MM.1S (cell line): ENCODE results near the gene PROP1.
"Not testable (repeated sequence)": the region's sequence is repeated elsewhere in the genome, so short reads cannot be mapped to it uniquely, and the experiment has no call there.

Experiments
- EZH2 ChIP-seq: fragments of 300-600 bp; sonication (generic); optimal IDR thresholded peaks from 2 replicates; pipeline ENCODE3; 2017; ENCODE audit warnings: low read depth, mild to moderate bottlenecking, antibody characterized with exemption, low read length, mixed read lengths
- TF ChIP-seq, protein P1 (sequence below): fragments of 300-600 bp; sonication (generic); IDR thresholded peaks from 2 replicates; pipeline ENCODE4 v1.5.1; 2016; ENCODE audit warnings: antibody characterized with exemption, low read length, mixed read lengths

- TF ChIP-seq, protein P1, sequence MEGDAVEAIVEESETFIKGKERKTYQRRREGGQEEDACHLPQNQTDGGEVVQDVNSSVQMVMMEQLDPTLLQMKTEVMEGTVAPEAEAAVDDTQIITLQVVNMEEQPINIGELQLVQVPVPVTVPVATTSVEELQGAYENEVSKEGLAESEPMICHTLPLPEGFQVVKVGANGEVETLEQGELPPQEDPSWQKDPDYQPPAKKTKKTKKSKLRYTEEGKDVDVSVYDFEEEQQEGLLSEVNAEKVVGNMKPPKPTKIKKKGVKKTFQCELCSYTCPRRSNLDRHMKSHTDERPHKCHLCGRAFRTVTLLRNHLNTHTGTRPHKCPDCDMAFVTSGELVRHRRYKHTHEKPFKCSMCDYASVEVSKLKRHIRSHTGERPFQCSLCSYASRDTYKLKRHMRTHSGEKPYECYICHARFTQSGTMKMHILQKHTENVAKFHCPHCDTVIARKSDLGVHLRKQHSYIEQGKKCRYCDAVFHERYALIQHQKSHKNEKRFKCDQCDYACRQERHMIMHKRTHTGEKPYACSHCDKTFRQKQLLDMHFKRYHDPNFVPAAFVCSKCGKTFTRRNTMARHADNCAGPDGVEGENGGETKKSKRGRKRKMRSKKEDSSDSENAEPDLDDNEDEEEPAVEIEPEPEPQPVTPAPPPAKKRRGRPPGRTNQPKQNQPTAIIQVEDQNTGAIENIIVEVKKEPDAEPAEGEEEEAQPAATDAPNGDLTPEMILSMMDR, result not testable (repeated sequence)
- TF ChIP-seq EZH2, result not testable (repeated sequence)
Measured at GRCh38 chr5:178006181-178006535, 10.1 kb upstream of the PROP1 start.
